Nephron progenitor cell (in vitro differentiated cells): ENCODE data around the gene COL12A1.

Experiments used
- DNase-seq: peaks from one replicate; pipeline ENCODE4 v3.0.0; 2021
- H3K27ac Mint-ChIP-seq: 2 replicates; pipeline ENCODE4 v1.8.0; 2021; ENCODE audit warnings: mild to moderate bottlenecking, moderate library complexity, mixed read lengths
- H3K27me3 Mint-ChIP-seq: 2 replicates; pipeline ENCODE4 v1.8.0; 2021; ENCODE audit warnings: mild to moderate bottlenecking, low read depth, mixed read lengths; ENCODE audit not compliant: poor library complexity
- H3K36me3 Mint-ChIP-seq: 2 replicates; pipeline ENCODE4 v1.8.0; 2021; ENCODE audit warnings: low read depth, mixed read lengths
- H3K4me1 Mint-ChIP-seq: 2 replicates; pipeline ENCODE4 v1.8.0; 2021; ENCODE audit warnings: mixed read lengths
- H3K4me3 Mint-ChIP-seq: 2 replicates; pipeline ENCODE4 v1.8.0; 2021; ENCODE audit warnings: mild to moderate bottlenecking, moderate library complexity, mixed read lengths
- H3K9me3 Mint-ChIP-seq: 2 replicates; pipeline ENCODE4 v1.8.0; 2021; ENCODE audit warnings: mild to moderate bottlenecking, moderate library complexity, mixed read lengths
- TF ChIP-seq, protein P1 (sequence below): fragments of 200-600 bp; sonication (generic); IDR thresholded peaks from 2 replicates; pipeline ENCODE4 v1.5.0; 2021; ENCODE audit warnings: antibody characterized with exemption

COL12A1 gene

DNA sequence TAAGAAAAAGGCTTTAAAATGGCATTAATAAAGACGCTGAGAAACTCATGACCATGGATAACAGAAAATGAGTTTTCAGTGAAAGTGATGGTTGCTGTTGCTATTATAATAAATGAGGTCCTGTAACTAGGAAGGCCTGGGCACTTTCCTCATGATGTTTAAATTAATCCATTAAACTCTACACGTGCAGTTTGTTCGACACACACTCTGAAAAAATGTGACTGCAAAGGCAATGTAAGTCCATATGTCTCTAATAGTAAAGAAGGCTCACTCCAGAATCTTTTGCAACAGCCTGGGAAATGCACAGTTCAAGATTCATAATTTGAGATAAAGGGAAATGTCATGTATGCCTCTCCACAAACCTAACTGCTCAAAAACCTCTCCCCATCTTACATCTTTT, 153.4 kb downstream of the COL12A1 start:
- Mint-ChIP-seq H3K4me1 (no peaks in the 10 kb centered on the region), H3K27ac (no peak overlapping the region), H3K36me3 (no peaks in the 10 kb centered on the region), H3K27me3 (peaks cover 10% of the 10 kb centered on the region), H3K9me3 (peaks cover 4% of the 10 kb centered on the region), H3K4me3 (no peak overlapping the region)
- no peak for DNase-seq
- TF ChIP-seq, protein P1, sequence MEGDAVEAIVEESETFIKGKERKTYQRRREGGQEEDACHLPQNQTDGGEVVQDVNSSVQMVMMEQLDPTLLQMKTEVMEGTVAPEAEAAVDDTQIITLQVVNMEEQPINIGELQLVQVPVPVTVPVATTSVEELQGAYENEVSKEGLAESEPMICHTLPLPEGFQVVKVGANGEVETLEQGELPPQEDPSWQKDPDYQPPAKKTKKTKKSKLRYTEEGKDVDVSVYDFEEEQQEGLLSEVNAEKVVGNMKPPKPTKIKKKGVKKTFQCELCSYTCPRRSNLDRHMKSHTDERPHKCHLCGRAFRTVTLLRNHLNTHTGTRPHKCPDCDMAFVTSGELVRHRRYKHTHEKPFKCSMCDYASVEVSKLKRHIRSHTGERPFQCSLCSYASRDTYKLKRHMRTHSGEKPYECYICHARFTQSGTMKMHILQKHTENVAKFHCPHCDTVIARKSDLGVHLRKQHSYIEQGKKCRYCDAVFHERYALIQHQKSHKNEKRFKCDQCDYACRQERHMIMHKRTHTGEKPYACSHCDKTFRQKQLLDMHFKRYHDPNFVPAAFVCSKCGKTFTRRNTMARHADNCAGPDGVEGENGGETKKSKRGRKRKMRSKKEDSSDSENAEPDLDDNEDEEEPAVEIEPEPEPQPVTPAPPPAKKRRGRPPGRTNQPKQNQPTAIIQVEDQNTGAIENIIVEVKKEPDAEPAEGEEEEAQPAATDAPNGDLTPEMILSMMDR: no peak

DNA sequence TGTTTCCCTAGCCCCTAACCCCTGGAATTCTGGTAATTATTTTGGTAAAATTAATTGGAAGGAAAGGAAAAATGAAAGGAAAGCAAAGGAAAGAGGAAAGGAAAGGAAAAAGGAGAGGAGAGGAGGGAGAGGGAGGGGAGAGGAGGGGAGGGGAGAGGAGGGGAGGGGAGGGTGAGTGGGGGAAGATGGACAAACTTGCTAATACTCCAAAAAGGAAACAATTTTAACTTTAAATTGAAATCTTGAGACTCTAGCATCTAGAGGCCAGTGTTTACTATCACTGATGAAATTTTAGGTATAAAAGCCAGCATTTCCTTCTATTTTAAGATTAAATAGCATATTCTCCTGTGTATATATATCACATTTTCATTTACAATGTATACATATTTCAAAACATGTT, 156.5 kb downstream of the COL12A1 start:
- Mint-ChIP-seq H3K27me3 (peaks cover 6% of the 10 kb centered on the region), H3K36me3 (no peaks in the 10 kb centered on the region), H3K27ac (no peak overlapping the region), H3K9me3 (peaks cover 21% of the 10 kb centered on the region), H3K4me1 (no peaks in the 10 kb centered on the region), H3K4me3 (no peak overlapping the region)
- no peak for DNase-seq
- TF ChIP-seq, protein P1: no peak

DNA sequence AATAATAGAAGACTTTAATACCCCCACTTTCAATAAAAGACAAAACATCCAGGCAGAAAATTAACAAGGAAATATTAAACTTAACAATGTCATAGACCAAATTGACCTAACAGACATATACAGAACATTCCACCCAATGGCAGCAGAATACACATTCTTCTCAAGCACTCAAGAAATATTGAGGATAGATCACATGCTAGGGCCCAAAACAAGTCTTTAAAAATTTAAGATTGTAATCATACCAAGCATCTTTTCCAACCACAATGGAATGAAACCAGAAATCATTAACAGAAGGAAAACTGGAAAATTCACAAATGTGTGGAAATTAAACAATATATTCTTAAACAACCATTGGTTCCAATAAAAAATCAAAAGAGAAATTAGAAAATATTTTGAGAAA, 161.0 kb downstream of the COL12A1 start:
- TF ChIP-seq, protein P1: no peak
- peaks cover 43% of the 10 kb centered on the region for H3K9me3 Mint-ChIP-seq
- peaks cover 3% of the 10 kb centered on the region for H3K27me3 Mint-ChIP-seq
- no peak overlapping the region for H3K27ac Mint-ChIP-seq
- H3K36me3 Mint-ChIP-seq: no peaks in the 10 kb centered on the region
- no peak for DNase-seq
- H3K4me1 Mint-ChIP-seq: no peaks in the 10 kb centered on the region
- no peak overlapping the region for H3K4me3 Mint-ChIP-seq

DNA sequence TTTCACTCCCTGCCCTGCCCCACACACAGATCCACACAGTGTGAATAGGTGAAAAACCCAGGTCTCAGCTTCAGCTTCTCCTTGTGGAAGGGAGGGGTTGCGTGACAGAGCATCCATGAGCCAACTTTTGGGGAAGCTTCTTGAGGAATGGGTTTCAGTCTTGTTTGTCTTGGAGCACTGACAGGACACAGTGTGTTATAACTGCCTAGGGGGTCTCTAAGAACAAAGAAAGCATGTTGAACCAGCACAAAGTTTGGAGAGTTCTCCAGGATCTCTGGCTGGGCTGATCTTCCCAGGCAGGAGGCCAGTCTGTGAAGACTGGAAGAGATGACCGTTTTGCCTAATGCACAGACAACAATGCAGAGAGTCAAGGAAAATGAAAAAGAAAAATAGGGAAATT, 164.5 kb downstream of the COL12A1 start:
- Mint-ChIP-seq H3K9me3 (peaks cover 40% of the 10 kb centered on the region), H3K36me3 (no peaks in the 10 kb centered on the region), H3K27me3 (no peaks in the 10 kb centered on the region), H3K4me1 (no peaks in the 10 kb centered on the region), H3K27ac (no peak overlapping the region), H3K4me3 (no peak overlapping the region)
- no peak for DNase-seq
- TF ChIP-seq, protein P1: no peak
